ENCODE data around the gene MICU1. TPM values are rescaled to one million over a fixed set of nuclear protein-coding genes. Genes with fewer than 3 reads are reported as not detected.

The MICU1 gene
- total RNA-seq, 1 experiment from 2014 or later = 36.0 TPM

DNA sequence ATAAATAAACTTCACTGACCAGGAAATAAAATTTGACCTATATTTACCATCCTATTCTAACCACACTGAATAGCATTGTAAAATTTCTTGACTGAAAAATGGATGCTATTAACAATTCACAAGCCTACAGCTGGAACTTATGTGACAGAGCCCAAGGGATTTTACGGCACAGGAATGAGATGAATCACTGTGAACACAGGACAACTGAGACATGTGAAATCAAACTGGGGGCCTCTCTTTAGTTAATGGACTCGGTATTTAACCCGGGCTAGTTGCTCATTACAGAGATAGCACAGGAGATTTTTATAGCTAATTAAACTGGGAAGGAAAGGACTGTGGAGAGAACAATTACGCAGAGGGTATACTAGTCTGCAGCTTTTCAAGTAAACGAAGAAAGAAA is 100.6 kb downstream of the MICU1 start (continued):
- TF ChIP-seq, protein P1, sequence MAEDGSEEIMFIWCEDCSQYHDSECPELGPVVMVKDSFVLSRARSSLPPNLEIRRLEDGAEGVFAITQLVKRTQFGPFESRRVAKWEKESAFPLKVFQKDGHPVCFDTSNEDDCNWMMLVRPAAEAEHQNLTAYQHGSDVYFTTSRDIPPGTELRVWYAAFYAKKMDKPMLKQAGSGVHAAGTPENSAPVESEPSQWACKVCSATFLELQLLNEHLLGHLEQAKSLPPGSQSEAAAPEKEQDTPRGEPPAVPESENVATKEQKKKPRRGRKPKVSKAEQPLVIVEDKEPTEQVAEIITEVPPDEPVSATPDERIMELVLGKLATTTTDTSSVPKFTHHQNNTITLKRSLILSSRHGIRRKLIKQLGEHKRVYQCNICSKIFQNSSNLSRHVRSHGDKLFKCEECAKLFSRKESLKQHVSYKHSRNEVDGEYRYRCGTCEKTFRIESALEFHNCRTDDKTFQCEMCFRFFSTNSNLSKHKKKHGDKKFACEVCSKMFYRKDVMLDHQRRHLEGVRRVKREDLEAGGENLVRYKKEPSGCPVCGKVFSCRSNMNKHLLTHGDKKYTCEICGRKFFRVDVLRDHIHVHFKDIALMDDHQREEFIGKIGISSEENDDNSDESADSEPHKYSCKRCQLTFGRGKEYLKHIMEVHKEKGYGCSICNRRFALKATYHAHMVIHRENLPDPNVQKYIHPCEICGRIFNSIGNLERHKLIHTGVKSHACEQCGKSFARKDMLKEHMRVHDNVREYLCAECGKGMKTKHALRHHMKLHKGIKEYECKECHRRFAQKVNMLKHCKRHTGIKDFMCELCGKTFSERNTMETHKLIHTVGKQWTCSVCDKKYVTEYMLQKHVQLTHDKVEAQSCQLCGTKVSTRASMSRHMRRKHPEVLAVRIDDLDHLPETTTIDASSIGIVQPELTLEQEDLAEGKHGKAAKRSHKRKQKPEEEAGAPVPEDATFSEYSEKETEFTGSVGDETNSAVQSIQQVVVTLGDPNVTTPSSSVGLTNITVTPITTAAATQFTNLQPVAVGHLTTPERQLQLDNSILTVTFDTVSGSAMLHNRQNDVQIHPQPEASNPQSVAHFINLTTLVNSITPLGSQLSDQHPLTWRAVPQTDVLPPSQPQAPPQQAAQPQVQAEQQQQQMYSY (CRISPR knock-in tag; IDR thresholded peaks at IDR 0.05) = no peak
- TF ChIP-seq ETV6 (CRISPR knock-in tag; IDR thresholded peaks at IDR 0.05) (no peak), NFYB (CRISPR knock-in tag; conservative IDR thresholded peaks at IDR 0.05; ENCODE audit: low read depth) (no peak), NR1H2 (CRISPR knock-in tag; IDR thresholded peaks at IDR 0.05) (no peak), ZNF396 (CRISPR knock-in tag; IDR thresholded peaks at IDR 0.05; ENCODE audit: borderline replicate concordance) (no peak)
- TF ChIP-seq, protein P2, sequence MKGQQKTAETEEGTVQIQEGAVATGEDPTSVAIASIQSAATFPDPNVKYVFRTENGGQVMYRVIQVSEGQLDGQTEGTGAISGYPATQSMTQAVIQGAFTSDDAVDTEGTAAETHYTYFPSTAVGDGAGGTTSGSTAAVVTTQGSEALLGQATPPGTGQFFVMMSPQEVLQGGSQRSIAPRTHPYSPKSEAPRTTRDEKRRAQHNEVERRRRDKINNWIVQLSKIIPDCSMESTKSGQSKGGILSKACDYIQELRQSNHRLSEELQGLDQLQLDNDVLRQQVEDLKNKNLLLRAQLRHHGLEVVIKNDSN (CRISPR knock-in tag; IDR thresholded peaks at IDR 0.05) = no peak
- TF ChIP-seq, protein P3, sequence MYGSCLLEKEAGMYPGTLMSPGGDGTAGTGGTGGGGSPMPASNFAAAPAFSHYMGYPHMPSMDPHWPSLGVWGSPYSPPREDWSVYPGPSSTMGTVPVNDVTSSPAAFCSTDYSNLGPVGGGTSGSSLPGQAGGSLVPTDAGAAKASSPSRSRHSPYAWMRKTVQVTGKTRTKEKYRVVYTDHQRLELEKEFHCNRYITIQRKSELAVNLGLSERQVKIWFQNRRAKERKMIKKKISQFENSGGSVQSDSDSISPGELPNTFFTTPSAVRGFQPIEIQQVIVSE (CRISPR knock-in tag; IDR thresholded peaks at IDR 0.05; ENCODE audit: borderline replicate concordance) = no peak

DNA sequence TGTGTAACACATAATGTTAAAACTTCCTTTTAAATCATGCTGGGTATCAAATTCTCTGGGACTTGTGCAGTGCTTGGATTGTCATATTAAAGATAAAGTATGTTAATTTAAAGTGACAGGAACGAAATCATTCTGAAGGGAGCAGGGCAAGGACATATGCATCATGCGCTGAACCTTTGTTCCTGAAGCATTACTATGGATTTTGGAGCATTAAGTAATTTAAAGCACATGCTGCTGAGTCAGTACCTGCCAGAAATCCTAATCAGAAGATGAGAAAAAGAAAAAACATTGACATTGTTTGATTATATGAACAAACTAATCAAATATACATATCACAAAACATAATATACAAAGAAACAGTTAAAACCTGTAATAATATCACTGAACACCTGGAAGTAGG is 101.4 kb downstream of the MICU1 start:
- DNase-seq (ENCODE audit: low spot score) (no peak), ATAC-seq (no peak)
- Mint-ChIP-seq H3K36me3 (no peaks in the 10 kb centered on the region), H3K9me3 (no peaks in the 10 kb centered on the region), H3K27me3 (ENCODE audit: low read depth) (no peaks in the 10 kb centered on the region), H3K4me3 (no peak overlapping the region), H3K27ac (no peak overlapping the region), H3K4me1 (no peaks in the 10 kb centered on the region)
- ChIA-PET POLR2A (no interaction called here), CTCF (no interaction called here)
- TF ChIP-seq, protein P4, sequence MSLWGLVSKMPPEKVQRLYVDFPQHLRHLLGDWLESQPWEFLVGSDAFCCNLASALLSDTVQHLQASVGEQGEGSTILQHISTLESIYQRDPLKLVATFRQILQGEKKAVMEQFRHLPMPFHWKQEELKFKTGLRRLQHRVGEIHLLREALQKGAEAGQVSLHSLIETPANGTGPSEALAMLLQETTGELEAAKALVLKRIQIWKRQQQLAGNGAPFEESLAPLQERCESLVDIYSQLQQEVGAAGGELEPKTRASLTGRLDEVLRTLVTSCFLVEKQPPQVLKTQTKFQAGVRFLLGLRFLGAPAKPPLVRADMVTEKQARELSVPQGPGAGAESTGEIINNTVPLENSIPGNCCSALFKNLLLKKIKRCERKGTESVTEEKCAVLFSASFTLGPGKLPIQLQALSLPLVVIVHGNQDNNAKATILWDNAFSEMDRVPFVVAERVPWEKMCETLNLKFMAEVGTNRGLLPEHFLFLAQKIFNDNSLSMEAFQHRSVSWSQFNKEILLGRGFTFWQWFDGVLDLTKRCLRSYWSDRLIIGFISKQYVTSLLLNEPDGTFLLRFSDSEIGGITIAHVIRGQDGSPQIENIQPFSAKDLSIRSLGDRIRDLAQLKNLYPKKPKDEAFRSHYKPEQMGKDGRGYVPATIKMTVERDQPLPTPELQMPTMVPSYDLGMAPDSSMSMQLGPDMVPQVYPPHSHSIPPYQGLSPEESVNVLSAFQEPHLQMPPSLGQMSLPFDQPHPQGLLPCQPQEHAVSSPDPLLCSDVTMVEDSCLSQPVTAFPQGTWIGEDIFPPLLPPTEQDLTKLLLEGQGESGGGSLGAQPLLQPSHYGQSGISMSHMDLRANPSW (CRISPR knock-in tag; conservative IDR thresholded peaks at IDR 0.05; ENCODE audit: low read depth) = no peak
- TF ChIP-seq GRHL2 (CRISPR knock-in tag; IDR thresholded peaks at IDR 0.05; ENCODE audit: insufficient replicate concordance, severe bottlenecking) (no peak), FOXP1 (CRISPR knock-in tag; IDR thresholded peaks at IDR 0.05; ENCODE audit: borderline replicate concordance) (no peak), SMAD4 (CRISPR knock-in tag; IDR thresholded peaks at IDR 0.05) (no peak), TEAD4 (CRISPR knock-in tag; IDR thresholded peaks at IDR 0.05) (no peak), HMGA2 (CRISPR knock-in tag; IDR thresholded peaks at IDR 0.05) (no peak), ZNF219 (CRISPR knock-in tag; IDR thresholded peaks at IDR 0.05; ENCODE audit: borderline replicate concordance) (no peak), ESRRA (CRISPR knock-in tag; IDR thresholded peaks at IDR 0.05; ENCODE audit: borderline replicate concordance) (no peak)
- TF ChIP-seq, protein P5, sequence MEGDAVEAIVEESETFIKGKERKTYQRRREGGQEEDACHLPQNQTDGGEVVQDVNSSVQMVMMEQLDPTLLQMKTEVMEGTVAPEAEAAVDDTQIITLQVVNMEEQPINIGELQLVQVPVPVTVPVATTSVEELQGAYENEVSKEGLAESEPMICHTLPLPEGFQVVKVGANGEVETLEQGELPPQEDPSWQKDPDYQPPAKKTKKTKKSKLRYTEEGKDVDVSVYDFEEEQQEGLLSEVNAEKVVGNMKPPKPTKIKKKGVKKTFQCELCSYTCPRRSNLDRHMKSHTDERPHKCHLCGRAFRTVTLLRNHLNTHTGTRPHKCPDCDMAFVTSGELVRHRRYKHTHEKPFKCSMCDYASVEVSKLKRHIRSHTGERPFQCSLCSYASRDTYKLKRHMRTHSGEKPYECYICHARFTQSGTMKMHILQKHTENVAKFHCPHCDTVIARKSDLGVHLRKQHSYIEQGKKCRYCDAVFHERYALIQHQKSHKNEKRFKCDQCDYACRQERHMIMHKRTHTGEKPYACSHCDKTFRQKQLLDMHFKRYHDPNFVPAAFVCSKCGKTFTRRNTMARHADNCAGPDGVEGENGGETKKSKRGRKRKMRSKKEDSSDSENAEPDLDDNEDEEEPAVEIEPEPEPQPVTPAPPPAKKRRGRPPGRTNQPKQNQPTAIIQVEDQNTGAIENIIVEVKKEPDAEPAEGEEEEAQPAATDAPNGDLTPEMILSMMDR (IDR thresholded peaks at IDR 0.05) = no peak
- TF ChIP-seq, protein P6, sequence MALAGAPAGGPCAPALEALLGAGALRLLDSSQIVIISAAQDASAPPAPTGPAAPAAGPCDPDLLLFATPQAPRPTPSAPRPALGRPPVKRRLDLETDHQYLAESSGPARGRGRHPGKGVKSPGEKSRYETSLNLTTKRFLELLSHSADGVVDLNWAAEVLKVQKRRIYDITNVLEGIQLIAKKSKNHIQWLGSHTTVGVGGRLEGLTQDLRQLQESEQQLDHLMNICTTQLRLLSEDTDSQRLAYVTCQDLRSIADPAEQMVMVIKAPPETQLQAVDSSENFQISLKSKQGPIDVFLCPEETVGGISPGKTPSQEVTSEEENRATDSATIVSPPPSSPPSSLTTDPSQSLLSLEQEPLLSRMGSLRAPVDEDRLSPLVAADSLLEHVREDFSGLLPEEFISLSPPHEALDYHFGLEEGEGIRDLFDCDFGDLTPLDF (CRISPR knock-in tag; IDR thresholded peaks at IDR 0.05) = no peak
